ENCODE measurements around the gene LRRC63.
"Not testable (repeated sequence)": the region's sequence is repeated elsewhere in the genome, so short reads cannot be mapped to it uniquely, and the experiment has no call there.

The LRRC63 gene

GRCh38 chr13:46265292-46265691, 53.6 kb downstream of the LRRC63 start:
- DNase-seq (ENCODE audit: low spot score): no peak

GRCh38 chr13:46267166-46267565, 55.4 kb downstream of the LRRC63 start:
- no peak for DNase-seq (ENCODE audit: low spot score)

- no peak for DNase-seq (ENCODE audit: low spot score)
Observed at GRCh38 chr13:46270416-46270815, 58.7 kb downstream of the LRRC63 start.

GRCh38 chr13:46274094-46274698, 62.5 kb downstream of the LRRC63 start:
- DNase-seq (ENCODE audit: low spot score): no peak

- DNase-seq (ENCODE audit: low spot score): peak; percentile 55
Observed at GRCh38 chr13:46278474-46278873, 66.7 kb downstream of the LRRC63 start.

GRCh38 chr13:46281779-46282178, 70.1 kb downstream of the LRRC63 start:
- no peak for DNase-seq (ENCODE audit: low spot score)

- DNase-seq (ENCODE audit: low spot score): not testable (repeated sequence)
Observed at GRCh38 chr13:46283912-46284824, 72.4 kb downstream of the LRRC63 start.

GRCh38 chr13:46286972-46287371, 75.2 kb downstream of the LRRC63 start:
- DNase-seq (ENCODE audit: low spot score): no peak

- no peak for DNase-seq (ENCODE audit: low spot score)
Observed at GRCh38 chr13:46288570-46289259, 77.0 kb downstream of the LRRC63 start.

- DNase-seq (ENCODE audit: low spot score): no peak
Observed at GRCh38 chr13:46289260-46289955, 77.7 kb downstream of the LRRC63 start.

- DNase-seq (ENCODE audit: low spot score): no peak
Observed at GRCh38 chr13:46290434-46290833, 78.7 kb downstream of the LRRC63 start.

GRCh38 chr13:46293436-46293835, 81.7 kb downstream of the LRRC63 start:
- no peak for DNase-seq (ENCODE audit: low spot score)

- DNase-seq (ENCODE audit: low spot score): no peak
Observed at GRCh38 chr13:46295491-46296114, 83.9 kb downstream of the LRRC63 start.

GRCh38 chr13:46296115-46296822, 84.5 kb downstream of the LRRC63 start:
- DNase-seq (ENCODE audit: low spot score): no peak

- DNase-seq (ENCODE audit: low spot score): no peak
Observed at GRCh38 chr13:46296921-46297320, 85.2 kb downstream of the LRRC63 start.

GRCh38 chr13:46297361-46297811, 85.7 kb downstream of the LRRC63 start:
- DNase-seq (ENCODE audit: low spot score): no peak

GRCh38 chr13:46303742-46304385, 92.1 kb downstream of the LRRC63 start:
- no peak for DNase-seq (ENCODE audit: low spot score)

- no peak for DNase-seq (ENCODE audit: low spot score)
Observed at GRCh38 chr13:46304546-46304945, 92.8 kb downstream of the LRRC63 start.

- DNase-seq (ENCODE audit: low spot score): no peak
Observed at GRCh38 chr13:46307554-46307953, 95.8 kb downstream of the LRRC63 start.

- no peak for DNase-seq (ENCODE audit: low spot score)
Observed at GRCh38 chr13:46310066-46310465, 98.3 kb downstream of the LRRC63 start.
